ENCODE data around the gene ACOX2. TPM values are rescaled to one million over a fixed set of nuclear protein-coding genes. Genes with fewer than 3 reads are reported as not detected.
"Not testable (repeated sequence)": the region's sequence is repeated elsewhere in the genome, so short reads cannot be mapped to it uniquely, and the experiment has no call there.

Gene ACOX2
- total RNA-seq, 1 experiment from 2014 or later: 1.1 TPM

GRCh38 chr3:58529516-58530353 is 7.3 kb downstream of the ACOX2 start:
- DNase-seq: peak; percentile 15
- Mint-ChIP-seq H3K4me3 (ENCODE audit: low read depth, unreplicated experiment) (no peak overlapping the region), H3K4me1 (ENCODE audit: low read depth, unreplicated experiment) (peaks cover 41% of the 10 kb centered on the region), H3K36me3 (ENCODE audit: insufficient read depth, unreplicated experiment) (peaks cover 12% of the 10 kb centered on the region), H3K27me3 (ENCODE audit: unreplicated experiment) (no peaks in the 10 kb centered on the region), H3K9me3 (ENCODE audit: low read depth, unreplicated experiment) (peaks cover 3% of the 10 kb centered on the region), H3K27ac (ENCODE audit: unreplicated experiment) (no peak overlapping the region)
- intact Hi-C loops (cut with micrococcal nuclease; ENCODE audit: unreplicated experiment): no loop called here
- BruUV-seq (replicated peaks): no TSS peak
- no peak for TF ChIP-seq CTCF (IDR thresholded peaks at IDR 0.05; ENCODE audit: unreplicated experiment)
- CTCF ChIA-PET: interaction anchor here (0.5 to 1.2 kb wide), 3 partner anchors 17 to 353 kb away, joined by 3 to 5 read pairs (median 4); partner anchors contain the start of gene KCTD6

DNA sequence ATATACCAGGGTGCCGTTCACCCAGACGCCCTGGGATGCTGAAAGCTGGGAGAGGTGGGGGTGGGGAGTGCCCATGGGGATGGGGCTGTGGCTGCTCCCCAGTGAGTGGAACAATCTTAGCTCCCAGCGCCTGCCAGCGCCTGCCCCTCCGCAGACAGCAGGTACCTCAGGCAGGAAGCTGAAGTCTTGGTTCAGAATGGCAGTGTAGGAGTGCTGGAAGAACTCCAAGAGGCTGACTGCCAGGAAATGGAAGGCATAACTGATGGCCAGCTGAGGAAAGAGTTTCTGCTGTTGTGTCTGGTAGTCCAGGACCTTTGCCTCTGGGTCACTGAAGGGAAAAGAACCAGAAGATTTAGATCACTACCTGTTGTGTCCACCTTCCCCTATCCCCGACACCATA is 8.4 kb downstream of the ACOX2 start:
- TF ChIP-seq CTCF (IDR thresholded peaks at IDR 0.05; ENCODE audit: unreplicated experiment): no peak
- Mint-ChIP-seq H3K9me3 (ENCODE audit: low read depth, unreplicated experiment) (peaks cover 3% of the 10 kb centered on the region), H3K27me3 (ENCODE audit: unreplicated experiment) (no peaks in the 10 kb centered on the region), H3K4me3 (ENCODE audit: low read depth, unreplicated experiment) (no peak overlapping the region), H3K27ac (ENCODE audit: unreplicated experiment) (no peak overlapping the region), H3K4me1 (ENCODE audit: low read depth, unreplicated experiment) (peaks cover 41% of the 10 kb centered on the region), H3K36me3 (ENCODE audit: insufficient read depth, unreplicated experiment) (peaks cover 12% of the 10 kb centered on the region)
- BruUV-seq (replicated peaks): no TSS peak
- intact Hi-C loops (cut with micrococcal nuclease; ENCODE audit: unreplicated experiment): no loop called here
- peak; percentile 47 for DNase-seq
- CTCF ChIA-PET: interaction anchor here (0.8 to 1.2 kb wide), 3 partner anchors 37 to 210 kb away, joined by 3 to 5 read pairs (median 4); partner anchors contain the start of gene KCTD6

DNA sequence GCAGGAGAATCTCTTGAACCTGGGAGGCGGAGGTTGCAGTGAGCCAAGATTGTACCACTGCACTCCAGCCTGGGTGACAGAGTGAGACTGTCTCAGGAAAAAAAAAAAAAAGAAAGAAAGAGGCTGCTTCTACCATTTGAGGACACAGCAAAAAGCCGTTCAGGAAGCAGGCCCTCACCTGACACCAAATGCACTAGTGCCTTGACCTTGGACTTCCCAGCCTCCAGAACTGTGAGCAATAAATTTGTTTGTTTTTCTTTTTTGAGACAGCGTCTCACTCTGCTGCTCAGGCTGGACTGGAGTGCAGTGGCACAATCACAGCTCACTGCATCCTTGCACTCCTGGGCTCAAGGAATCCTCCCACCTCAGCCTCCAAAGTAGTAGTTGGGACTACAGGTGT is 9.6 kb downstream of the ACOX2 start:
- H3K27ac Mint-ChIP-seq (ENCODE audit: unreplicated experiment); intact Hi-C loops (cut with micrococcal nuclease; ENCODE audit: unreplicated experiment); H3K27me3 Mint-ChIP-seq (ENCODE audit: unreplicated experiment); H3K36me3 Mint-ChIP-seq (ENCODE audit: insufficient read depth, unreplicated experiment); H3K4me3 Mint-ChIP-seq (ENCODE audit: low read depth, unreplicated experiment); H3K9me3 Mint-ChIP-seq (ENCODE audit: low read depth, unreplicated experiment); DNase-seq; BruUV-seq (replicated peaks): not testable (repeated sequence)
- peaks cover 32% of the 10 kb centered on the region for H3K4me1 Mint-ChIP-seq (ENCODE audit: low read depth, unreplicated experiment)
- CTCF ChIA-PET: interaction anchor here (0.7 kb wide), 2 partner anchors 447 to 572 kb away, joined by 4 to 7 read pairs; no protein-coding TSS in a partner anchor

- DNase-seq: peak; percentile 51
- peaks cover 5% of the 10 kb centered on the region for H3K36me3 Mint-ChIP-seq (ENCODE audit: insufficient read depth, unreplicated experiment)
- no TSS peak for BruUV-seq (replicated peaks)
- H3K4me1 Mint-ChIP-seq (ENCODE audit: low read depth, unreplicated experiment): peaks cover 28% of the 10 kb centered on the region
- no peak for TF ChIP-seq CTCF (IDR thresholded peaks at IDR 0.05; ENCODE audit: unreplicated experiment)
- no peaks in the 10 kb centered on the region for H3K27me3 Mint-ChIP-seq (ENCODE audit: unreplicated experiment)
- no peak overlapping the region for H3K4me3 Mint-ChIP-seq (ENCODE audit: low read depth, unreplicated experiment)
- intact Hi-C loops (cut with micrococcal nuclease; ENCODE audit: unreplicated experiment): no loop called here
- H3K9me3 Mint-ChIP-seq (ENCODE audit: low read depth, unreplicated experiment): peaks cover 3% of the 10 kb centered on the region
- peak overlapping the region; percentile 76 for H3K27ac Mint-ChIP-seq (ENCODE audit: unreplicated experiment)
- CTCF ChIA-PET: interaction anchor here (0.7 to 1.1 kb wide), 3 partner anchors 9 to 200 kb away, joined by 3 read pairs; no protein-coding TSS in a partner anchor
Measured at GRCh38 chr3:58526515-58526957, 10.5 kb downstream of the ACOX2 start.

All from Calu3 (cell line).